HS-5 (cell line): Measurements from ENCODE around the gene CEP112.

ENCODE experiments used
- DNase-seq: peaks from one replicate; pipeline ENCODE4 v3.0.0-alpha.2; 2012; ENCODE audit warnings: low read depth

Gene CEP112

GRCh38 chr17:65637786-65638185, 554.1 kb downstream of the CEP112 start:
- no peak for DNase-seq

- no peak for DNase-seq
Observed at GRCh38 chr17:65634533-65634932, 557.4 kb downstream of the CEP112 start.

- no peak for DNase-seq
Observed at GRCh38 chr17:65633988-65634387, 557.9 kb downstream of the CEP112 start.

- DNase-seq, result no peak
Observed at GRCh38 chr17:65633146-65633881, 558.6 kb downstream of the CEP112 start.

- DNase-seq, result no peak
Observed at GRCh38 chr17:65630502-65630901, 561.4 kb downstream of the CEP112 start.

- no peak for DNase-seq
Observed at GRCh38 chr17:65629234-65629690, 562.7 kb downstream of the CEP112 start.

GRCh38 chr17:65628644-65629036, 563.3 kb downstream of the CEP112 start:
- DNase-seq, result no peak

GRCh38 chr17:65627891-65628643, 563.9 kb downstream of the CEP112 start:
- no peak for DNase-seq

- no peak for DNase-seq
Observed at GRCh38 chr17:65627108-65627507, 564.8 kb downstream of the CEP112 start.

GRCh38 chr17:65626451-65626850, 565.5 kb downstream of the CEP112 start:
- no peak for DNase-seq

GRCh38 chr17:65618516-65618915, 573.4 kb downstream of the CEP112 start:
- no peak for DNase-seq

GRCh38 chr17:65617496-65617895, 574.4 kb downstream of the CEP112 start:
- no peak for DNase-seq

- DNase-seq, result no peak
Observed at GRCh38 chr17:65609749-65610148, 582.2 kb downstream of the CEP112 start.

GRCh38 chr17:65609286-65609685, 582.6 kb downstream of the CEP112 start:
- DNase-seq, result no peak

GRCh38 chr17:65604070-65604469, 587.9 kb downstream of the CEP112 start:
- DNase-seq, result no peak

- no peak for DNase-seq
Observed at GRCh38 chr17:65601881-65602280, 590.1 kb downstream of the CEP112 start.

- DNase-seq, result no peak
Observed at GRCh38 chr17:65601145-65601544, 590.8 kb downstream of the CEP112 start.

- no peak for DNase-seq
Observed at GRCh38 chr17:65600518-65600917, 591.4 kb downstream of the CEP112 start.

- no peak for DNase-seq
Observed at GRCh38 chr17:65599650-65600049, 592.3 kb downstream of the CEP112 start.

- no peak for DNase-seq
Observed at GRCh38 chr17:65598746-65599145, 593.2 kb downstream of the CEP112 start.

- DNase-seq, result no peak
Observed at GRCh38 chr17:65595071-65595656, 596.8 kb downstream of the CEP112 start.

GRCh38 chr17:65593855-65594845, 597.8 kb downstream of the CEP112 start:
- no peak for DNase-seq
